Endothelial cell (in vitro differentiated cells): ENCODE measurements around the gene UNC13C. TPM values are rescaled to one million over a fixed set of nuclear protein-coding genes. Genes with fewer than 3 reads are reported as not detected.

Source experiments
- DNase-seq: peaks from one replicate; pipeline ENCODE4 v3.0.0; 2021; ENCODE audit warnings: low spot score
- H3K27ac Mint-ChIP-seq: one replicate; pipeline ENCODE4 v1.8.0; 2021; ENCODE audit warnings: mixed read lengths, inconsistent platforms; ENCODE audit not compliant: unreplicated experiment
- H3K27me3 Mint-ChIP-seq: one replicate; pipeline ENCODE4 v1.8.0; 2021; ENCODE audit warnings: mild to moderate bottlenecking, moderate library complexity, mixed read lengths, inconsistent platforms; ENCODE audit not compliant: unreplicated experiment
- H3K36me3 Mint-ChIP-seq: one replicate; pipeline ENCODE4 v1.8.0; 2021; ENCODE audit warnings: mild to moderate bottlenecking, low read depth, mixed read lengths, inconsistent platforms; ENCODE audit not compliant: unreplicated experiment
- H3K4me1 Mint-ChIP-seq: one replicate; pipeline ENCODE4 v1.8.0; 2021; ENCODE audit warnings: mild to moderate bottlenecking, mixed read lengths, inconsistent platforms; ENCODE audit not compliant: unreplicated experiment
- H3K4me3 Mint-ChIP-seq: one replicate; pipeline ENCODE4 v1.8.0; 2021; ENCODE audit warnings: mild to moderate bottlenecking, mixed read lengths, inconsistent platforms; ENCODE audit not compliant: unreplicated experiment
- H3K9me3 Mint-ChIP-seq: one replicate; pipeline ENCODE4 v1.8.0; 2021; ENCODE audit warnings: mixed read lengths, inconsistent platforms; ENCODE audit not compliant: unreplicated experiment
- total RNA-seq: library from RNA; stranded (reverse); fragmentation: NEBNext Ultra II Directional; extraction: Animal tissue kit (Norgen Biotek cat#: 25700); gene quantifications from one replicate; pipeline ENCODE4 v1.2.1, GENCODE V29; 2021; ENCODE audit not compliant: unreplicated experiment
- TF ChIP-seq, protein P1 (sequence below): fragments of 200-600 bp; sonication (generic); IDR thresholded peaks from one replicate; pipeline ENCODE4 v1.5.0; 2021; ENCODE audit warnings: antibody characterized with exemption; ENCODE audit not compliant: unreplicated experiment

UNC13C gene
- total RNA-seq, 1 donor from 2014 or later = 0.08 TPM

DNA sequence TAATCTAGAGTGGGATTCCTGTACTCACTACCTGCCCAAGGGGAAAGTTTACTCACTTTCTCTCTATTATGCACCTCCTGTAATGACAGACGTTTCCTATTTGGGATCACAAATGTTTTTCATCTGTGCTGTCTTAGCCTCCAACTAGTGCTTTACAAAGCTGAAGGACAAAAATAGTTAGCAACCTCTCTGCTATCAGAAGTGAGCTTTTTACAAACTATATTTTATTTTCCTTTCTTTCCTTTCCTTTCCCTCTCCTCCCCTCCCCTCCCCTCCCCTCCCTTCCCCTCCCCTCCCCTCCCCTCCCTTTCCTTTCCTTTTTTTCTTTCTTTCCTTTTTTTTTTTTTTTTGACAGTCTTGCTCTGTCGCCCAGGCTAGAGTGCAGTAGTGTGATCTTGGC lies 130.8 kb downstream of the UNC13C start:
- TF ChIP-seq, protein P1, sequence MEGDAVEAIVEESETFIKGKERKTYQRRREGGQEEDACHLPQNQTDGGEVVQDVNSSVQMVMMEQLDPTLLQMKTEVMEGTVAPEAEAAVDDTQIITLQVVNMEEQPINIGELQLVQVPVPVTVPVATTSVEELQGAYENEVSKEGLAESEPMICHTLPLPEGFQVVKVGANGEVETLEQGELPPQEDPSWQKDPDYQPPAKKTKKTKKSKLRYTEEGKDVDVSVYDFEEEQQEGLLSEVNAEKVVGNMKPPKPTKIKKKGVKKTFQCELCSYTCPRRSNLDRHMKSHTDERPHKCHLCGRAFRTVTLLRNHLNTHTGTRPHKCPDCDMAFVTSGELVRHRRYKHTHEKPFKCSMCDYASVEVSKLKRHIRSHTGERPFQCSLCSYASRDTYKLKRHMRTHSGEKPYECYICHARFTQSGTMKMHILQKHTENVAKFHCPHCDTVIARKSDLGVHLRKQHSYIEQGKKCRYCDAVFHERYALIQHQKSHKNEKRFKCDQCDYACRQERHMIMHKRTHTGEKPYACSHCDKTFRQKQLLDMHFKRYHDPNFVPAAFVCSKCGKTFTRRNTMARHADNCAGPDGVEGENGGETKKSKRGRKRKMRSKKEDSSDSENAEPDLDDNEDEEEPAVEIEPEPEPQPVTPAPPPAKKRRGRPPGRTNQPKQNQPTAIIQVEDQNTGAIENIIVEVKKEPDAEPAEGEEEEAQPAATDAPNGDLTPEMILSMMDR = no peak
- Mint-ChIP-seq H3K27me3 (peaks cover 4% of the 10 kb centered on the region), H3K4me3 (no peak overlapping the region), H3K27ac (no peak overlapping the region), H3K4me1 (no peaks in the 10 kb centered on the region), H3K9me3 (no peaks in the 10 kb centered on the region), H3K36me3 (no peaks in the 10 kb centered on the region)
- DNase-seq = no peak

GRCh38 chr15:54119051-54119450 lies 140.8 kb downstream of the UNC13C start:
- peaks cover 7% of the 10 kb centered on the region for H3K9me3 Mint-ChIP-seq
- TF ChIP-seq, protein P1 = no peak
- H3K27ac Mint-ChIP-seq = no peak overlapping the region
- no peaks in the 10 kb centered on the region for H3K4me1 Mint-ChIP-seq
- DNase-seq = no peak
- H3K36me3 Mint-ChIP-seq = no peaks in the 10 kb centered on the region
- H3K4me3 Mint-ChIP-seq = no peak overlapping the region
- no peaks in the 10 kb centered on the region for H3K27me3 Mint-ChIP-seq

DNA sequence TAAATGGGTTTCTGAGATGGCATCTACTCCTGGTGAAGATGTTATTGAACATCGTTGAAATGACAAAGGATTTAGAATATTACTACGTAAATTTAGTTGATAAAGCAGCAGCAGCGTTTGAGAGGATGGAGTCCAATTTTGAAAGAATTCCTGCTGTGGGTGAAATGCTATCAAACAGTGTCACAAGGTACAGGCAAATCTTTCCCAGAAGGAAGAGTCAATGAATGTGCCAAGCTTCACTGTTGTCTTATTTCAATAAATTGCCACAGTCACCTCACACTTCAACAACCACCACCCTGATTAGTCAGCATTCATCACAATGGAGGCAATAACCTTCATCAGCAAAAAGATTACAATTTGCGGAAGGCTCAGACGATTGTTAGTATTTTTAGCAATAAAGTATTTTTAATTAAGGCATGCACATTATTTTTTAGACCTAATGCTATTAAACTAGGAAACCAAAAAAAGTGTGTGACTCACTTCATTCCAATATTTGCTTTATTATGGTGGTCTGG lies 142.8 kb downstream of the UNC13C start:
- H3K27me3 Mint-ChIP-seq = no peaks in the 10 kb centered on the region

DNA sequence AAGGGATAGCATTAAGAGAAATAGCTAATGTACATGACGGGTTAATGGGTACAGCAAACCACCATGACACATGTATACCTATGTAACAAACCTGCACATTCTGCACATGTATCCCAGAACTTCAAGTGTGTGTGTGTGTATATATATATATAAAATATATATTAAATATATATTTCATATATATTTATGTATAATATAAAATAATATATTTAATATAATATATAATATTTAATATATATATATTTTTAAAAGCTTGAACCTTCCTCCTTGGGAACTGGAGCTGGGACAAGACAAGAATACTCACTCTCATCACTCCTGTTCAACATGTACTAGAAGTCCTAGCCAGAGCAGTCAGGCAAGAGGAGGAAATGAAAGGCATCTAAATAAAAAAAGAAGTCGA lies 149.3 kb downstream of the UNC13C start:
- peaks cover 1% of the 10 kb centered on the region for H3K27me3 Mint-ChIP-seq
- H3K36me3 Mint-ChIP-seq = no peaks in the 10 kb centered on the region

More for the DNA sequence above, 142.8 kb downstream of the UNC13C start:
- Mint-ChIP-seq H3K9me3 (peaks cover 12% of the 10 kb centered on the region), H3K4me3 (no peak overlapping the region), H3K27ac (no peak overlapping the region), H3K36me3 (no peaks in the 10 kb centered on the region), H3K4me1 (no peaks in the 10 kb centered on the region)
- DNase-seq = no peak
- TF ChIP-seq, protein P1 = no peak

GRCh38 chr15:54131410-54131809 lies 153.2 kb downstream of the UNC13C start:
- Mint-ChIP-seq H3K27me3 (peaks cover 1% of the 10 kb centered on the region), H3K27ac (no peak overlapping the region), H3K9me3 (peaks cover 7% of the 10 kb centered on the region), H3K36me3 (no peaks in the 10 kb centered on the region), H3K4me1 (no peaks in the 10 kb centered on the region), H3K4me3 (no peak overlapping the region)
- no peak for DNase-seq
- TF ChIP-seq, protein P1 = no peak

More for the DNA sequence above, 149.3 kb downstream of the UNC13C start:
- no peaks in the 10 kb centered on the region for H3K4me1 Mint-ChIP-seq
- H3K4me3 Mint-ChIP-seq = no peak overlapping the region
- peaks cover 13% of the 10 kb centered on the region for H3K9me3 Mint-ChIP-seq
- H3K27ac Mint-ChIP-seq = no peak overlapping the region
- DNase-seq = no peak
- TF ChIP-seq, protein P1 = no peak
